K562 (cell line): Measurements from ENCODE around the gene GPC1. TPM values are rescaled to one million over a fixed set of nuclear protein-coding genes. Genes with fewer than 3 reads are reported as not detected.
A peak's percentile ranks its signal among the peaks of the same experiment; 100 is the strongest.

ENCODE experiments used
- ARID2 ChIP-seq: fragments of 450-650 bp; IDR thresholded peaks from 2 replicates; pipeline ENCODE4 v1.6.1; 2017; ENCODE audit warnings: antibody characterized with exemption, mild to moderate bottlenecking
- BCOR ChIP-seq: fragments of 450-650 bp; IDR thresholded peaks from 2 replicates; pipeline ENCODE4 v1.6.1; 2016
- DPF2 ChIP-seq: fragments of 450-650 bp; IDR thresholded peaks from 2 replicates; pipeline ENCODE4 v1.6.1; 2016
- HDAC1 ChIP-seq, 2 experiments: fragments of 450-650 bp; IDR thresholded peaks; 2 replicates each; pipeline ENCODE4 v1.6.1; 2016 to 2017; ENCODE audit warnings: inconsistent platforms in 1 of 2, mild to moderate bottlenecking in 1 of 2, moderate library complexity in 1 of 2
- HMG20A ChIP-seq: fragments of 450-650 bp; formaldehyde crosslinking; conservative IDR thresholded peaks from 2 replicates; pipeline ENCODE4 v1.4.0; 2020; ENCODE audit warnings: mild to moderate bottlenecking, mixed read lengths
- KDM4B ChIP-seq, 2 experiments: fragments of 450-650 bp in 1 of 2; sonication (generic) in 1 of 2; IDR thresholded peaks; 2 replicates each; pipeline ENCODE4 v1.6.1; 2016 to 2017; ENCODE audit warnings: borderline replicate concordance in 2 of 2, antibody characterized with exemption in 1 of 2, low read depth in 1 of 2, mild to moderate bottlenecking in 1 of 2
- MLX ChIP-seq, 2 experiments: fragments of 450-650 bp in 1 of 2; sonication (generic) in 1 of 2; formaldehyde crosslinking; conservative IDR thresholded peaks; 2 replicates each; pipeline versions ENCODE4 v1.4.0 to v1.8.1; 2020 to 2022; ENCODE audit warnings: mild to moderate bottlenecking in 1 of 2, missing genetic modification reagents in 1 of 2
- MNT ChIP-seq, 2 experiments: fragments of 450-650 bp; conservative IDR thresholded peaks; 2 replicates each; pipeline ENCODE4 v1.6.1; 2017; ENCODE audit warnings: mild to moderate bottlenecking in 2 of 2, moderate library complexity in 2 of 2
- NFE2L1 ChIP-seq: fragments of 450-650 bp; IDR thresholded peaks from 2 replicates; pipeline ENCODE4 v1.6.1; 2016; ENCODE audit warnings: missing genetic modification characterization, low read depth, mild to moderate bottlenecking, missing compliant biosample characterization, moderate library complexity, borderline replicate concordance
- NRF1 ChIP-seq, 2 experiments: fragments of 450-650 bp; IDR thresholded peaks in 1 of 2; conservative IDR thresholded peaks in 1 of 2; 2 replicates each; pipeline ENCODE4 v1.6.1; 2014; ENCODE audit warnings: mild to moderate bottlenecking in 2 of 2
- PBX2 ChIP-seq, 2 experiments: IDR thresholded peaks in 1 of 2; conservative IDR thresholded peaks in 1 of 2; 2 replicates each; pipeline ENCODE4 v1.6.1; 2016; ENCODE audit warnings: low read depth in 2 of 2, mild to moderate bottlenecking in 1 of 2, missing compliant biosample characterization in 1 of 2, missing genetic modification characterization in 1 of 2, moderate library complexity in 1 of 2
- PKNOX1 ChIP-seq: fragments of 450-650 bp; IDR thresholded peaks from 2 replicates; pipeline ENCODE4 v1.6.1; 2016
- RNF219 ChIP-seq: fragments of 250-450 bp; sonication (Bioruptor Pico); IDR thresholded peaks from 2 replicates; pipeline ENCODE4 v1.5.0; 2022; ENCODE audit warnings: mild to moderate bottlenecking
- SIRT6 ChIP-seq: IDR thresholded peaks from one replicate; pipeline ENCODE4 v1.6.1; 2012; ENCODE audit warnings: low read depth, mild to moderate bottlenecking, control low read depth, inconsistent platforms, low read length, moderate library complexity
- SRF ChIP-seq, 2 experiments: fragments of 250-450, 450-650 bp in 1 of 2; sonication (Bioruptor Pico) in 1 of 2; sonication (generic) in 1 of 2; formaldehyde crosslinking; IDR thresholded peaks; 2 replicates each; pipeline versions ENCODE4 v1.5.0 to v1.5.1; 2020 to 2022; ENCODE audit warnings: mild to moderate bottlenecking in 1 of 2, missing genetic modification reagents in 1 of 2
- ZKSCAN1 ChIP-seq: fragments of 150-350 bp; IDR thresholded peaks from 2 replicates; pipeline ENCODE4 v1.6.1; 2016; ENCODE audit warnings: low read depth, low read length
- ZNF121 ChIP-seq: sonication (generic); formaldehyde crosslinking; conservative IDR thresholded peaks from 2 replicates; pipeline ENCODE4 v1.8.0; 2022; ENCODE audit warnings: missing genetic modification reagents
- ZNF140 ChIP-seq: fragments of 250-450 bp; sonication (Bioruptor Pico); IDR thresholded peaks from 2 replicates; pipeline ENCODE4 v1.8.0; 2021; ENCODE audit warnings: moderate library complexity, mild to moderate bottlenecking, inconsistent platforms
- ZNF699 ChIP-seq: fragments of 250-450 bp; sonication (Bioruptor Pico); IDR thresholded peaks from 2 replicates; pipeline ENCODE4 v1.8.0; 2021; ENCODE audit warnings: mild to moderate bottlenecking, moderate library complexity; ENCODE audit not compliant: insufficient replicate concordance
- polyA plus RNA-seq, 8 experiments: library from polyadenylated mRNA; depleted of rRNA in 4 of 8; stranded (reverse) in 5 of 8; unstranded in 3 of 8; fragments of >200 nt; fragmentation: Nextera tagmentation in 2 of 8; fragmentation: Illumina TruSeq in 1 of 8; extraction: Ambion mirVana in 2 of 8; extraction: Trizol in 1 of 8; gene quantifications; 2 replicates each; pipeline versions ENCODE4 v1.2.1 to v1.2.3, GENCODE V29; 2011 to 2014; ENCODE audit warnings: inconsistent platforms in 1 of 8, missing spikeins in 1 of 8
- total RNA-seq, 7 experiments: library from RNA; depleted of rRNA in 6 of 7; stranded (reverse); fragments of >200 nt in 6 of 7; fragmentation: Illumina TruSeq in 2 of 7; extraction: Trizol in 2 of 7; gene quantifications; 2 replicates each; pipeline versions ENCODE4 v1.2.1 to v1.2.3, GENCODE V29; 2011 to 2021; ENCODE audit warnings: low replicate concordance in 1 of 7

Gene GPC1
- total and polyA plus RNA-seq, 9 of the 15 experiments (the other 6 are each of a cell fraction or from before 2014, with no cell fraction given), result 0.07 to 0.82 (median 0.14) TPM; not detected in 3

GRCh38 chr2:240387669-240388358 is 47.6 kb upstream of the GPC1 start (continued):
- TF ChIP-seq MNT (conservative IDR thresholded peaks at IDR 0.05) (peak in 1 of 2 experiments; percentile 56; a peak in 1 of 4 replicates), ZNF140 (CRISPR knock-in tag) (no peak), PBX2 (CRISPR knock-in tag; IDR thresholded peaks at IDR 0.05; ENCODE audit: low read depth) (peak; percentile 56), PBX2 (tag; conservative IDR thresholded peaks at IDR 0.05; ENCODE audit: low read depth) (peak; percentile 88), ARID2 (no peak), ZNF121 (CRISPR knock-in tag) (no peak), PKNOX1 (peak; percentile 96), ZNF699 (no peak), NRF1 (conservative IDR thresholded peaks at IDR 0.05 in 1 of 2, IDR thresholded peaks at IDR 0.05 in 1 of 2) (peak; percentile 19 to 41; a peak in 2 of 4 replicates), MLX (CRISPR knock-in tag; conservative IDR thresholded peaks at IDR 0.05) (no peak), ZKSCAN1 (no peak), HMG20A (CRISPR knock-in tag) (no peak), SRF (CRISPR knock-in tag; IDR thresholded peaks at IDR 0.05) (no peak), RNF219 (no peak), KDM4B (IDR thresholded peaks at IDR 0.05; ENCODE audit: borderline replicate concordance in 2 of 2, low read depth in 1 of 2) (no peak), NFE2L1 (peak; percentile 77), BCOR (peak; percentile 19; the same call in 1 of the 2 replicates), SIRT6 (no peak), HDAC1 (IDR thresholded peaks at IDR 0.05) (peak in 1 of 2 experiments; percentile 53; a peak in 1 of 4 replicates), DPF2 (peak; percentile 82)
